Stomach smooth muscle (tissue), 2 donors: ENCODE measurements around the gene CXCR4.

Experiments
- H3K27ac ChIP-seq: one replicate; pipeline ENCODE4 v1.7.0; 2013; ENCODE audit warnings: mild to moderate bottlenecking, low read length, inconsistent platforms
- H3K27me3 ChIP-seq, 2 donors: one replicate each; pipeline ENCODE4 v1.7.0; 2013; ENCODE audit warnings: low read length in 2 of 2; ENCODE audit not compliant: insufficient read depth in 2 of 2, control insufficient read depth in 1 of 2
- H3K36me3 ChIP-seq, 2 donors: one replicate each; pipeline ENCODE4 v1.7.0; 2013; ENCODE audit warnings: low read length in 2 of 2; ENCODE audit not compliant: control insufficient read depth in 2 of 2, insufficient read depth in 2 of 2
- H3K4me1 ChIP-seq: one replicate; pipeline ENCODE4 v1.7.0; 2013; ENCODE audit warnings: low read length; ENCODE audit not compliant: control insufficient read depth, insufficient read depth
- H3K4me3 ChIP-seq, 2 donors: one replicate each; pipeline ENCODE4 v1.7.0; 2013; ENCODE audit warnings: low read length in 2 of 2
- H3K9ac ChIP-seq, 2 donors: one replicate each; pipeline ENCODE4 v1.7.0; 2013; ENCODE audit warnings: low read length in 2 of 2, mild to moderate bottlenecking in 1 of 2
- H3K9me3 ChIP-seq, 2 donors: one replicate each; pipeline ENCODE4 v1.7.0; 2013; ENCODE audit warnings: low read length in 2 of 2; ENCODE audit not compliant: control insufficient read depth in 2 of 2
- donor health status: healthy.
- donor health status: Pancreatic carcinoma.

Gene CXCR4

GRCh38 chr2:136131961-136132824 is 14.2 kb upstream of the CXCR4 start:
- no peak overlapping the region for H3K27ac ChIP-seq
- no peaks in the 10 kb centered on the region for H3K4me1 ChIP-seq
- no peaks in the 10 kb centered on the region for H3K9me3 ChIP-seq
- H3K36me3 ChIP-seq: no peaks in the 10 kb centered on the region
- H3K27me3 ChIP-seq: peaks cover 0 to 2% of the 10 kb centered on the region in 2 donors
- no peak overlapping the region for H3K9ac ChIP-seq
- H3K4me3 ChIP-seq: no peak overlapping the region

GRCh38 chr2:136131484-136131960 is 13.6 kb upstream of the CXCR4 start:
- Histone ChIP-seq H3K9me3 (no peaks in the 10 kb centered on the region), H3K4me1 (no peaks in the 10 kb centered on the region), H3K27ac (no peak overlapping the region), H3K9ac (no peak overlapping the region), H3K36me3 (no peaks in the 10 kb centered on the region), H3K4me3 (no peak overlapping the region), H3K27me3 (peaks cover 0 to 2% of the 10 kb centered on the region in 2 donors)

DNA sequence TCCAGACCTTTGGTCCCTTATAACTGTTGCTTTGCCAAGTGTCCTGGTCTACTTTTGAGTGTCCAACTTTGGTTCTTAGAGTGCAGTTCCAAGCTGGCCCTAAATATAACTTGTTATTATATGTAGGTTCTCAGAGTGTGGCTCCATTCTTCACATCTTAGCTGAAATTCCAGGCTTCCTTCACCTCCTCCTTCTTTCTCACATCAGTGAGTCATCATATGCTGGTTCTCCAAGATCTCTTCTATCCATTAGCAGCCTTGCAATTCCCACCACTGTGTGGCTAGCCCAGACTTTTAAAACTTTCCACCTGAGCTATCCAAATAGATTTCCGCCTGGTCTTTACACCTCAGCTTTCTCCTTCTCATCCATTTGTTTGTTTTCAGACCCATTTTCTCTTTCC is 12.6 kb upstream of the CXCR4 start:
- H3K36me3 ChIP-seq: no peaks in the 10 kb centered on the region

DNA sequence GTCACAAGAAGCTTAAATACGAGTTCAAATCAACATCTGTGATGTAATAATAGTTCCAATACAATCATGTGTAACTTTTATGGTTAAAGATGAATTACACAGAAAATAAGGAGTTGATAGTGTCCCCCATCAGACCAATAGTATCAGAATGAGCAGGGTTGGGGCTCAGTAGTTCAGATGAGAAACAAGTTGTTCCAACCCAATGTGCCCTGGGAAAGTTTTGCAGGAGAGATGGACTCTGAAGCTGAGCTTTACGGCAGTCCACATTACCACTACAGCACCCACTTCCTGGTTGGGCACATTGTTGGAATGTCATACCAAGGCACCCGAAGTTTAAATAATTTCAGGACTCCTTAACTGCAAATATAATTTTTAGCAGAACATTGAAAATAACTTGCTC is 12.1 kb upstream of the CXCR4 start:
- Histone ChIP-seq H3K9ac (no peak overlapping the region), H3K9me3 (no peaks in the 10 kb centered on the region), H3K36me3 (no peaks in the 10 kb centered on the region), H3K4me1 (no peaks in the 10 kb centered on the region), H3K27ac (no peak overlapping the region), H3K27me3 (peaks cover 0 to 2% of the 10 kb centered on the region in 2 donors), H3K4me3 (no peak overlapping the region)

More for the DNA sequence above, 12.6 kb upstream of the CXCR4 start:
- Histone ChIP-seq H3K27ac (no peak overlapping the region), H3K9ac (no peak overlapping the region), H3K9me3 (no peaks in the 10 kb centered on the region), H3K27me3 (peaks cover 0 to 2% of the 10 kb centered on the region in 2 donors), H3K4me3 (no peak overlapping the region), H3K4me1 (no peaks in the 10 kb centered on the region)

- H3K9ac ChIP-seq: no peak overlapping the region
Observed at GRCh38 chr2:136129601-136130000, 11.7 kb upstream of the CXCR4 start.

GRCh38 chr2:136128905-136129304 is 11.0 kb upstream of the CXCR4 start:
- Histone ChIP-seq H3K27me3 (peaks cover 0 to 5% of the 10 kb centered on the region in 2 donors), H3K27ac (no peak overlapping the region), H3K9me3 (no peaks in the 10 kb centered on the region), H3K4me1 (no peaks in the 10 kb centered on the region), H3K9ac (no peak overlapping the region), H3K36me3 (no peaks in the 10 kb centered on the region), H3K4me3 (no peak overlapping the region)

More at GRCh38 chr2:136129601-136130000, 11.7 kb upstream of the CXCR4 start:
- Histone ChIP-seq H3K9me3 (no peaks in the 10 kb centered on the region), H3K27me3 (peaks cover 0 to 2% of the 10 kb centered on the region in 2 donors), H3K4me3 (no peak overlapping the region), H3K36me3 (no peaks in the 10 kb centered on the region), H3K27ac (no peak overlapping the region), H3K4me1 (no peaks in the 10 kb centered on the region)

DNA sequence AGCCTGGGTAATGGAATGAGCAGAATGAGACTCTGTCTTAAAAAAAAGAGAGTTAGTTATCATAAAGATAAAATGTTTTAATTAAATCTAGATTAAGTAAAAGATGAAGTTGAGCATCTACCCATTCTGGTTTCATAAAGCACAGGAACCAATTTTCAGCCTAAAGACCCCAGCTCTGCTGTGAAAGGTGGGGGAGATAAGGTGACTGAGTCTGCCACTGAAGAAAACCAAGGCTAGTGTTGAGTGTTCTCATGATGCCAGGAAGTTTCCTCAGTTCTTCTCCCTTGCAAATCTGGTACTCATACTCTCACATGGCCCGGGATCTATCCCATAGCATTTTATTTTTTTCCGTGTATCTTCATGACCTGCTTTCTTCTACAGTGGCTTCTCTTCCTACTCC is 10.4 kb upstream of the CXCR4 start:
- H3K4me3 ChIP-seq: no peak overlapping the region
- peaks cover 0 to 5% of the 10 kb centered on the region in 2 donors for H3K27me3 ChIP-seq
- H3K9me3 ChIP-seq: no peaks in the 10 kb centered on the region
- no peak overlapping the region for H3K9ac ChIP-seq
- H3K27ac ChIP-seq: no peak overlapping the region
- no peaks in the 10 kb centered on the region for H3K36me3 ChIP-seq
- no peaks in the 10 kb centered on the region for H3K4me1 ChIP-seq

DNA sequence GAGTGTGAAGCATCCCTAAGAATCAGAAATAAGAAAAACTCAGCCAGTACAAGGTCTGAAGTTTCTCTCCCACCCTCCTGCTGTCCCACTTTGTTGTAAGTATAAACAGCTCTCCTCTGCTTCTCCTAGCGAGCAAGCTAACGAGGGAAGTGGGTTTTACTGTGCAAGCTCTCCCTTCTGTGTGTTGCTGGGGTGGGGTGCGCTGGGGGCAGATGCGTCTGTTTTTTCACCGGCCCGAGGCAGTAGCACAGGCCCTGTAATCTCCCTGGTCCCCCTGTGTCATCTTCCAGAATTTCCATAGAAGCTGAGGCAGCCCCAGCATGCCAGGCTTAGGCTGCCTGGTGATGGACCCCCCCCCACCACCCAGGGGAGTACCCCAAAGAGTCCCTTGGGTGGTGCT is 9.4 kb upstream of the CXCR4 start:
- no peaks in the 10 kb centered on the region for H3K36me3 ChIP-seq
- no peak overlapping the region for H3K4me3 ChIP-seq
- H3K4me1 ChIP-seq: no peaks in the 10 kb centered on the region
- H3K9ac ChIP-seq: no peak overlapping the region
- no peaks in the 10 kb centered on the region for H3K9me3 ChIP-seq
- H3K27me3 ChIP-seq: peaks cover 2 to 5% of the 10 kb centered on the region in 2 donors
- no peak overlapping the region for H3K27ac ChIP-seq

GRCh38 chr2:136126421-136126926 is 8.5 kb upstream of the CXCR4 start:
- Histone ChIP-seq H3K27me3 (peaks cover 5% of the 10 kb centered on the region in 2 donors), H3K36me3 (no peaks in the 10 kb centered on the region), H3K27ac (no peak overlapping the region), H3K9me3 (no peaks in the 10 kb centered on the region), H3K4me1 (no peaks in the 10 kb centered on the region), H3K4me3 (no peak overlapping the region), H3K9ac (no peak overlapping the region)

GRCh38 chr2:136126021-136126420 is 8.1 kb upstream of the CXCR4 start:
- Histone ChIP-seq H3K4me1 (no peaks in the 10 kb centered on the region), H3K4me3 (no peak overlapping the region), H3K9me3 (no peaks in the 10 kb centered on the region), H3K27ac (no peak overlapping the region), H3K27me3 (peaks cover 5 to 7% of the 10 kb centered on the region in 2 donors), H3K36me3 (no peaks in the 10 kb centered on the region), H3K9ac (no peak overlapping the region)

DNA sequence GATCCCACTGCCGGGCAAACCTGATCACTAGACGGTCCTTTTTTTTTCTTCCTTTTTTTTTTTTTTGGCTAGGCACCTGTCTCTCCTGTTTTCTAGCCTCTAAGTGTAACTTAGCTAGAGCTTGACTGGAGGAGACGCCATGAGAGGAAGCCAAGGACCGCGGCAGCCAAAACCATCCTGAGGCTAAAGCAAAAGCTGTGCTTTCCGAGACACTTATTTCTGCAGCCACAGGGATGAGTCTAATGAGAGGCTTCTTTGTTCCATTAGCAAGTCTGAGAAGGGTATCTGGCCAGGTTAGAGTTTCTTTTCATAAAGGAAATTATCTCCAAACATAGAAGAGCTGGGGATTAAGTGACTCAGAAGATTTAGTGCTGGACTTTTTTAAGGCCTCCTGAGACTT is 7.3 kb upstream of the CXCR4 start:
- no peaks in the 10 kb centered on the region for H3K36me3 ChIP-seq
- no peak overlapping the region for H3K4me3 ChIP-seq
- no peak overlapping the region for H3K27ac ChIP-seq
- peaks cover 5 to 13% of the 10 kb centered on the region in 2 donors for H3K27me3 ChIP-seq
- H3K9ac ChIP-seq: no peak overlapping the region
- H3K9me3 ChIP-seq: no peaks in the 10 kb centered on the region
- H3K4me1 ChIP-seq: no peaks in the 10 kb centered on the region
